GM23338 (cell line): ENCODE results near the gene IRX5. TPM values are rescaled to one million over a fixed set of nuclear protein-coding genes. Genes with fewer than 3 reads are reported as not detected.

Experiments
- ATAC-seq: fragments of 200-7000 bp; cut with Tn5 transposase; 3 replicates; pipeline ENCODE4 v1.9.1; 2020
- DNase-seq: peaks from one replicate; pipeline ENCODE4 v3.0.0-alpha.2; 2015; ENCODE audit warnings: low spot score
- H2AFZ ChIP-seq: fragments of 200-600 bp; sonication (generic); 2 replicates; pipeline ENCODE4 v1.8.0; 2016; ENCODE audit warnings: antibody characterized with exemption, mild to moderate bottlenecking, moderate library complexity
- H3F3A ChIP-seq: fragments of 200-600 bp; sonication (generic); replicated peaks from 2 replicates; pipeline ENCODE4 v1.8.0; 2017; ENCODE audit warnings: antibody characterized with exemption, mixed run types, low read depth
- H3K27ac ChIP-seq: fragments of 200-600 bp; sonication (generic); 2 replicates; pipeline ENCODE4 v1.6.1; 2016; ENCODE audit warnings: low read depth
- H3K27me3 ChIP-seq: fragments of 200-600 bp; sonication (generic); 2 replicates; pipeline ENCODE4 v1.8.0; 2016; ENCODE audit warnings: mild to moderate bottlenecking, mixed run types, moderate library complexity; ENCODE audit not compliant: insufficient read depth
- H3K36me3 ChIP-seq: fragments of 200-600 bp; sonication (generic); 2 replicates; pipeline ENCODE4 v1.8.0; 2016; ENCODE audit warnings: mild to moderate bottlenecking; ENCODE audit not compliant: insufficient read depth
- H3K4me1 ChIP-seq: fragments of 200-600 bp; sonication (generic); 2 replicates; pipeline ENCODE4 v1.8.0; 2016; ENCODE audit warnings: mild to moderate bottlenecking, moderate library complexity; ENCODE audit not compliant: insufficient read depth
- H3K4me2 ChIP-seq: fragments of 200-600 bp; sonication (generic); 2 replicates; pipeline ENCODE4 v1.7.1; 2017; ENCODE audit warnings: mixed run types
- H3K4me3 ChIP-seq: fragments of 200-600 bp; sonication (generic); 2 replicates; pipeline ENCODE4 v1.6.1; 2016; ENCODE audit warnings: mixed run types
- H3K79me2 ChIP-seq: fragments of 200-600 bp; sonication (generic); replicated peaks from 2 replicates; pipeline ENCODE4 v1.8.0; 2017; ENCODE audit warnings: mild to moderate bottlenecking; ENCODE audit not compliant: insufficient read depth
- H3K9me2 ChIP-seq: fragments of 200-600 bp; sonication (generic); 2 replicates; pipeline ENCODE4 v1.8.0; 2017; ENCODE audit not compliant: insufficient read depth
- H4K20me1 ChIP-seq: fragments of 200-600 bp; sonication (generic); replicated peaks from 2 replicates; pipeline ENCODE4 v1.8.0; 2017; ENCODE audit warnings: mild to moderate bottlenecking; ENCODE audit not compliant: insufficient read depth
- H3K27ac Mint-ChIP-seq: 2 replicates; pipeline ENCODE4 v1.8.0; 2020; ENCODE audit warnings: inconsistent platforms, mild to moderate bottlenecking, moderate library complexity, mixed read lengths
- H3K27me3 Mint-ChIP-seq: 3 replicates; pipeline ENCODE4 v1.8.0; 2022; ENCODE audit warnings: low read depth, mild to moderate bottlenecking, moderate library complexity, mixed read lengths, inconsistent platforms; ENCODE audit not compliant: insufficient read depth, poor library complexity
- H3K36me3 Mint-ChIP-seq: 3 replicates; pipeline ENCODE4 v1.8.0; 2021; ENCODE audit warnings: low read depth, mild to moderate bottlenecking, inconsistent platforms, moderate library complexity, mixed read lengths
- H3K4me1 Mint-ChIP-seq: 3 replicates; pipeline ENCODE4 v1.8.0; 2020; ENCODE audit warnings: mild to moderate bottlenecking, inconsistent platforms, mixed read lengths
- H3K4me3 Mint-ChIP-seq: 3 replicates; pipeline ENCODE4 v1.8.0; 2021; ENCODE audit warnings: moderate library complexity, mild to moderate bottlenecking, inconsistent platforms, mixed read lengths
- H3K9me3 Mint-ChIP-seq: 3 replicates; pipeline ENCODE4 v1.8.0; 2020; ENCODE audit warnings: moderate library complexity, mild to moderate bottlenecking, inconsistent platforms, mixed read lengths
- NANOG ChIP-seq: IDR thresholded peaks from 2 replicates; pipeline ENCODE4 v1.6.1; 2016; ENCODE audit warnings: antibody characterized with exemption, borderline replicate concordance
- REST ChIP-seq: IDR thresholded peaks from one replicate; pipeline ENCODE4 v1.6.1; 2018; ENCODE audit warnings: antibody characterized with exemption; ENCODE audit not compliant: unreplicated experiment
- ZNF114 ChIP-seq: fragments of 250-450 bp; sonication (Bioruptor Pico); IDR thresholded peaks from 2 replicates; pipeline ENCODE4 v1.5.0; 2020; ENCODE audit warnings: mild to moderate bottlenecking, moderate library complexity
- ZNF462 ChIP-seq: fragments of 250-450 bp; sonication (Bioruptor Pico); IDR thresholded peaks from 2 replicates; pipeline ENCODE4 v1.5.0; 2020; ENCODE audit warnings: mild to moderate bottlenecking, moderate library complexity
- polyA plus RNA-seq: library from polyadenylated mRNA; unstranded; fragments of >200 nt; fragmentation: Nextera tagmentation; extraction: Ambion mirVana; gene quantifications from 2 replicates; pipeline ENCODE4 v1.2.1, GENCODE V29; 2016
- total RNA-seq: library from RNA; depleted of rRNA; stranded (reverse); fragments of >200 nt; shearing (Covaris generic); gene quantifications from 2 replicates; pipeline ENCODE4 v1.2.3, GENCODE V29; 2014

Gene IRX5
- total and polyA plus RNA-seq, 2 experiments from 2014 or later: 0.07 to 0.39 TPM

- no peaks in the 10 kb centered on the region for H4K20me1 ChIP-seq
- peaks cover 2% of the 10 kb centered on the region; the same call in 1 of the 3 replicates for H3K4me1 Mint-ChIP-seq
These were observed 37.3 kb downstream of the IRX5 start for GRCh38 chr16:54968011-54968410.

More at GRCh38 chr16:54968011-54968410, 37.3 kb downstream of the IRX5 start:
- H3F3A ChIP-seq: no peaks in the 10 kb centered on the region
- no peaks in the 10 kb centered on the region for H3K4me1 ChIP-seq
- H3K27ac ChIP-seq: no peak overlapping the region
- TF ChIP-seq ZNF114 (CRISPR knock-in tag) (no peak), NANOG (no peak), REST (no peak), ZNF462 (CRISPR knock-in tag) (no peak)
- no peak overlapping the region for H3K4me2 ChIP-seq
- H3K27me3 ChIP-seq: no peaks in the 10 kb centered on the region
- ATAC-seq (no peak), DNase-seq (no peak)
- Mint-ChIP-seq H3K36me3 (no peaks in the 10 kb centered on the region), H3K4me3 (no peak overlapping the region), H3K27me3 (peaks cover 3% of the 10 kb centered on the region), H3K9me3 (no peaks in the 10 kb centered on the region), H3K27ac (no peak overlapping the region)
- H3K4me3 ChIP-seq: no peak overlapping the region
- no peaks in the 10 kb centered on the region for H3K36me3 ChIP-seq
- H3K9me2 ChIP-seq: 0 out of 2 replicates have a peak, but pooled peaks cover 5% of the 10 kb centered on the region
- H2AFZ ChIP-seq: no peak overlapping the region
- no peaks in the 10 kb centered on the region for H3K79me2 ChIP-seq
